ENCODE results near the gene CDC14B. TPM values are rescaled to one million over a fixed set of nuclear protein-coding genes. Genes with fewer than 3 reads are reported as not detected.

Gene CDC14B
- total and polyA plus RNA-seq, 2 of the 4 experiments (the other 2 are of a cell fraction) = 9.7 to 26.3 TPM

GRCh38 chr9:96616817-96617438 is 2.7 kb downstream of the CDC14B start:
- intact Hi-C loops (cut with micrococcal nuclease) = no loop called here
- no peak overlapping the region for H2BK20ac ChIP-seq (ENCODE audit: low read depth, low read length)
- H3K27ac ChIP-seq (ENCODE audit: insufficient read depth, low read length) = no peak overlapping the region
- H3K4me3 ChIP-seq (ENCODE audit: insufficient read depth, low read depth, low read length) = no peak overlapping the region
- H3K14ac ChIP-seq (replicated peaks; ENCODE audit: low read depth, low read length) = no peak overlapping the region
- no peak overlapping the region for H2BK5ac ChIP-seq (ENCODE audit: low read depth, low read length, poor library complexity, severe bottlenecking)
- no peak overlapping the region for H2AFZ ChIP-seq (replicated peaks; ENCODE audit: low read length, poor library complexity)
- CTCF ChIA-PET = interaction anchor here (0.6 kb wide), 1 partner anchor 175 kb away, joined by 3 read pairs; no protein-coding TSS in a partner anchor
- H3K56ac ChIP-seq (ENCODE audit: extremely low read depth, insufficient read depth, low read length) = no peak overlapping the region
- H3K4ac ChIP-seq (ENCODE audit: low read depth, low read length) = no peak overlapping the region
- peaks cover 10 to 49% of the 10 kb centered on the region in 2 experiments for H3K79me1 ChIP-seq (ENCODE audit: low read depth in 1 of 2, low read length in 2 of 2)
- no peaks in the 10 kb centered on the region for H3K9me3 ChIP-seq (ENCODE audit: control insufficient read depth, insufficient read depth, low read length)
- peaks cover 8% of the 10 kb centered on the region for H3K4me1 ChIP-seq (ENCODE audit: control insufficient read depth, insufficient read depth, low read length)
- POLR2A ChIA-PET (ENCODE audit: unreplicated experiment) = no interaction called here
- TF ChIP-seq RAD21 (IDR thresholded peaks at IDR 0.05; ENCODE audit: low read length) = no peak
- TF ChIP-seq SMC3 (IDR thresholded peaks at IDR 0.05; ENCODE audit: low read depth, low read length) = no peak
- no peak for TF ChIP-seq ELK1 (IDR thresholded peaks at IDR 0.05; ENCODE audit: borderline replicate concordance, low read depth, low read length)
- TF ChIP-seq NFE2L2 (IDR thresholded peaks at IDR 0.05; ENCODE audit: low read depth, low read length) = no peak
- no peak for TF ChIP-seq CHD1 (IDR thresholded peaks at IDR 0.05; ENCODE audit: low read depth, low read length)
- no peak for TF ChIP-seq USF2 (IDR thresholded peaks at IDR 0.05; ENCODE audit: low read depth, low read length)
- no peak for TF ChIP-seq MXI1 (IDR thresholded peaks at IDR 0.05; ENCODE audit: borderline replicate concordance, low read depth, low read length)
- TF ChIP-seq RFX5 (IDR thresholded peaks at IDR 0.05; ENCODE audit: low read depth, low read length) = no peak
- no peak for TF ChIP-seq CEBPB (IDR thresholded peaks at IDR 0.05; ENCODE audit: low read depth, low read length)
- no peak for TF ChIP-seq FOS (IDR thresholded peaks at IDR 0.05; ENCODE audit: low read depth, low read length)
- no peak for TF ChIP-seq POLR2A (IDR thresholded peaks at IDR 0.05; ENCODE audit: low read depth, low read length)
- no peak for TF ChIP-seq MAZ (IDR thresholded peaks at IDR 0.05; ENCODE audit: borderline replicate concordance, low read depth, low read length)
- BruUV-seq (replicated peaks) = no TSS peak
- no peak overlapping the region for H2AK9ac ChIP-seq (replicated peaks; ENCODE audit: low read depth, low read length, poor library complexity)
- no peak overlapping the region for H4K5ac ChIP-seq (ENCODE audit: low read depth, low read length)
- no peak overlapping the region for H4K91ac ChIP-seq (ENCODE audit: insufficient read depth, low read depth, low read length)
- no peak overlapping the region for H2BK15ac ChIP-seq (ENCODE audit: low read depth, low read length)
- no peaks in the 10 kb centered on the region for H3K36me3 ChIP-seq (ENCODE audit: control insufficient read depth, insufficient read depth, low read length)
- H3K9me1 ChIP-seq (ENCODE audit: insufficient read depth, low read length) = peaks cover 8% of the 10 kb centered on the region
- H3K4me2 ChIP-seq (ENCODE audit: low read depth, low read length) = no peak overlapping the region
- no peak overlapping the region for H2AK5ac ChIP-seq (ENCODE audit: low read depth, low read length)
- WGBS, 2 experiments (ENCODE audit: extremely low coverage in 2 of 2, insufficient read length in 1 of 2) = no CpG with 5 or more reads among the region's 7 CpGs
- H3K9ac ChIP-seq (ENCODE audit: low read depth, low read length) = no peak overlapping the region
- H4K20me1 ChIP-seq (ENCODE audit: insufficient read depth, low read length) = peaks cover 8% of the 10 kb centered on the region; the same call in 1 of the 2 replicates
- dilution Hi-C loops (cut with HindIII; ENCODE audit: low sequenced_read_pairs, unreplicated experiment) = no loop called here
- in situ Hi-C loops (cut with MboI; ENCODE audit: low sequenced_read_pairs) = no loop called here
- H4K8ac ChIP-seq (ENCODE audit: low read depth in 2 of 2, low read length in 2 of 2) = no peak overlapping the region
- ATAC-seq (ENCODE audit: low read depth) (no peak), DNase-seq (no peak)
- H2BK120ac ChIP-seq (ENCODE audit: low read depth, low read length) = no peak overlapping the region
- no peak overlapping the region for H3K18ac ChIP-seq (ENCODE audit: low read depth, low read length)
- H3K23ac ChIP-seq (ENCODE audit: low read depth, low read length) = no peak overlapping the region
- H3K27me3 ChIP-seq (ENCODE audit: control insufficient read depth, insufficient read depth, low read length) = no peaks in the 10 kb centered on the region

Measured in IMR-90 (cell line).